Mesendoderm (in vitro differentiated cells): ENCODE measurements around the gene KTN1.

Source experiments
- DNase-seq: peaks from one replicate; pipeline ENCODE4 v3.0.0; 2013
- H2AK5ac ChIP-seq: 2 replicates; pipeline ENCODE4 v1.6.1; 2013; ENCODE audit warnings: low read length, inconsistent platforms
- H2BK120ac ChIP-seq: 2 replicates; pipeline ENCODE4 v1.6.1; 2013; ENCODE audit warnings: low read depth, mild to moderate bottlenecking, low read length, moderate library complexity, mixed read lengths
- H2BK15ac ChIP-seq: replicated peaks from 2 replicates; pipeline ENCODE4 v1.6.1; 2013; ENCODE audit warnings: low read depth, mild to moderate bottlenecking, moderate library complexity
- H2BK5ac ChIP-seq: 2 replicates; pipeline ENCODE4 v1.6.1; 2013; ENCODE audit warnings: low read length, inconsistent platforms
- H3K18ac ChIP-seq: 2 replicates; pipeline ENCODE4 v1.6.1; 2013; ENCODE audit warnings: mild to moderate bottlenecking, low read length, mixed read lengths
- H3K23ac ChIP-seq: one replicate; pipeline ENCODE4 v1.6.1; 2013; ENCODE audit warnings: low read length
- H3K27ac ChIP-seq: 2 replicates; pipeline ENCODE4 v1.5.1; 2013; ENCODE audit warnings: low read depth, mild to moderate bottlenecking, inconsistent platforms, low read length, moderate library complexity
- H3K27me3 ChIP-seq: 2 replicates; pipeline ENCODE4 v1.6.1; 2013; ENCODE audit warnings: low read length, control low read depth, mild to moderate bottlenecking, inconsistent platforms; ENCODE audit not compliant: insufficient read depth, poor library complexity
- H3K36me3 ChIP-seq: 2 replicates; pipeline ENCODE4 v1.6.1; 2013; ENCODE audit warnings: low read length, inconsistent platforms; ENCODE audit not compliant: control insufficient read depth, insufficient read depth
- H3K4ac ChIP-seq: one replicate; pipeline ENCODE4 v1.6.1; 2013; ENCODE audit warnings: low read depth, mild to moderate bottlenecking, low read length, moderate library complexity
- H3K4me1 ChIP-seq: 2 replicates; pipeline ENCODE4 v1.6.1; 2013; ENCODE audit warnings: low read depth, low read length, inconsistent platforms; ENCODE audit not compliant: control insufficient read depth
- H3K4me2 ChIP-seq: 2 replicates; pipeline ENCODE4 v1.6.1; 2013; ENCODE audit warnings: low read length
- H3K4me3 ChIP-seq: 2 replicates; pipeline ENCODE4 v1.5.1; 2013; ENCODE audit warnings: mild to moderate bottlenecking, low read length
- H3K56ac ChIP-seq: one replicate; pipeline ENCODE4 v1.6.1; 2013; ENCODE audit warnings: low read length
- H3K79me1 ChIP-seq: 2 replicates; pipeline ENCODE4 v1.6.1; 2013; ENCODE audit warnings: low read length, inconsistent platforms
- H3K79me2 ChIP-seq: 2 replicates; pipeline ENCODE4 v1.6.1; 2013; ENCODE audit warnings: mild to moderate bottlenecking, low read length; ENCODE audit not compliant: control insufficient read depth, insufficient read depth
- H3K9ac ChIP-seq: 2 replicates; pipeline ENCODE4 v1.6.1; 2013; ENCODE audit warnings: low read length, inconsistent platforms
- H4K5ac ChIP-seq: one replicate; pipeline ENCODE4 v1.6.1; 2013; ENCODE audit warnings: low read length
- H4K8ac ChIP-seq: one replicate; pipeline ENCODE4 v1.6.1; 2013; ENCODE audit warnings: low read depth, mild to moderate bottlenecking, control low read depth, low read length, moderate library complexity
- WGBS: extraction: QIAGEN DNeasy Blood & Tissue Kit; methylation state at CpG from one replicate; pipeline ENCODE4 v1.1.7; 2013; ENCODE audit warnings: low lambda C conversion rate, missing lambda C conversion rate; ENCODE audit not compliant: insufficient coverage; ENCODE audit errors: extremely low coverage; 5-methylcytosine and 5-hydroxymethylcytosine counted together

KTN1 gene

DNA sequence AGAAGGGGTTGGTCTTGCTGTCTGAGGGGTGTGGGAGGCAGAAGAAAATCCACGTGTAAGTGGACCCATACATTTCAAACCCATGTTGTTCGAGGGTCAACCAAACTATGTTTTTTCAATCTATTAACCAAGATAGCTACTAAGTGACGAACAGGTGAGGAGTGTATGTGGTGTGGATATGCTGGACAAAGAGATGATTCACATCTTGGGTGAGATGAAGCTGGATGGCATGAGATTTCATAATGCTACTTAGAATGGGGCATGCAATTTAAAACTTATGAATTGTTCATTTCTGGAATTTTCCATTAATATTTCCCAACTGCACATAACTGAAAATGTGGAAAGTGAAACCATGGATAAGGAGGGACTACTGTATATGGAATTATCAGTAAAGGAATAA, 17.9 kb upstream of the KTN1 start:
- Histone ChIP-seq H3K27ac (no peak overlapping the region), H2AK5ac (no peak overlapping the region), H2BK5ac (no peak overlapping the region), H3K79me1 (no peaks in the 10 kb centered on the region), H2BK120ac (no peak overlapping the region), H3K4me2 (no peak overlapping the region), H3K4me3 (no peak overlapping the region), H3K56ac (no peak overlapping the region), H3K4me1 (no peaks in the 10 kb centered on the region), H4K5ac (no peak overlapping the region), H3K4ac (no peak overlapping the region), H3K27me3 (no peaks in the 10 kb centered on the region), H3K36me3 (no peaks in the 10 kb centered on the region), H3K9ac (no peak overlapping the region), H3K79me2 (no peaks in the 10 kb centered on the region), H3K23ac (no peak overlapping the region), H3K18ac (no peak overlapping the region), H2BK15ac (no peak overlapping the region), H4K8ac (no peak overlapping the region)
- WGBS, result no CpG with 5 or more reads among the region's 3 CpGs
- DNase-seq, result no peak

DNA sequence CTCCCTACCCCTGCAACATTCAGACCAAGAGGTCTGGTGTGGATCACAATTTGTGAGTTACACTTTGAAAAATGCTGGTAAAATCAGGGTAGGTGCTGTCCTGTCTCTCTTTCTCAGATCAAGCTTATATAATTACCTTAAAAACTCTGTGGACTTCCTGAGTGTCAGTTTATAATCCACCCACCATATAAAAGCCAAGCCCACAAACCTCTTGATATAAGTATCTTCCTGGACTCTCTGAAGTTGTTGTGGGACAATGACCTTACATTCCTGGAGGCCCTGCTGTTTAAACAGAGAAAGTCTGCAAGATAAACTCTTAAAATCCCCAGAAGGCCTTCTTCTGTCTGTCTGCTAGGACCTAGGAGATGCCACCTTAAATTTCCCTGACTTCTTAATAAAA, 11.4 kb upstream of the KTN1 start:
- H3K27me3 ChIP-seq, result no peaks in the 10 kb centered on the region
- H3K4me1 ChIP-seq, result no peaks in the 10 kb centered on the region
- H3K4me2 ChIP-seq, result no peak overlapping the region

DNA sequence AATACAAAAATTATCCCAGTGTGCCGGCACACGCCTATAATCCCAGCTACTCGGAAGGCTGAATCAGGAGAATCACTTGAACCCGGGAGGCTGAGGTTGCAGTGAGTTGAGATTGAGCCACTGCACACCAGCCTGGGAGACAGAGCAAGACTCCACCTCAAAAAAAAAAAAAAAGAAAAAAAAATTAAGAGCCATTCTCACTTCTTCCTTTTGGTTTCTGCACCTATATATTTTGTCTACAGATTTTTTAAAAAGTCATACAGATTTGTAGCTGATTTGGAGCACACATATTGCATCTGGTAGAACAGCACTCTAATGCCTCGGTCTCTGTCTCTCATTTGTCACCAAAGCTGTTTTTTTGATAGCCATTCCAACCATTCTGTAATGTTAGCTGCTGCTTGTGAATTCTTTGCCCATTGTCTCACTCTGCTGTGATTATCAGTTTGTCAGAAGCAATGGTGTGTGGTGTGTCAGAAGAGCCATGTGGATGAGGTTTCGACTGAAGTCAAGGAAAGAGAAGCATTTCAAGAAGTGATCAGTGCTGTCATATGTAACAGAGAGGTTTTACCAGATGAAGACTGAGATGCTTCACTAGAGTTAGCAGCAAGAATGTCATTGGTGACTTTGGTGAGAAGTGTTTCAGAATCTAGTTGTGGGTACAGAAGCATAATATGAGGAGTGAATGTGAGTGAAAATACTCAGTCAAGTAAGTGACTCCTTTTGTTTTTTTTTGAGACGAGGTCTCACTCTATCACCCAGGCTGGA, 8.7 kb upstream of the KTN1 start:
- Histone ChIP-seq H4K8ac (no peak overlapping the region), H2BK120ac (no peak overlapping the region), H3K4me1 (no peaks in the 10 kb centered on the region), H3K79me1 (no peaks in the 10 kb centered on the region), H3K4me3 (no peak overlapping the region), H3K56ac (no peak overlapping the region), H2BK5ac (no peak overlapping the region), H2AK5ac (no peak overlapping the region), H2BK15ac (no peak overlapping the region), H3K18ac (no peak overlapping the region), H3K36me3 (no peaks in the 10 kb centered on the region), H3K9ac (no peak overlapping the region), H3K27ac (no peak overlapping the region), H3K4ac (no peak overlapping the region), H3K27me3 (no peaks in the 10 kb centered on the region), H4K5ac (no peak overlapping the region), H3K79me2 (no peaks in the 10 kb centered on the region), H3K4me2 (no peak overlapping the region), H3K23ac (no peak overlapping the region)
- no CpG with 5 or more reads among the region's 7 CpGs for WGBS
- peak; percentile 39 for DNase-seq

More for the DNA sequence above, 11.4 kb upstream of the KTN1 start:
- H2AK5ac ChIP-seq, result no peak overlapping the region
- no peak overlapping the region for H3K9ac ChIP-seq
- H3K27ac ChIP-seq, result no peak overlapping the region
- H4K5ac ChIP-seq, result no peak overlapping the region
- no peaks in the 10 kb centered on the region for H3K36me3 ChIP-seq
- no peak overlapping the region for H3K4ac ChIP-seq
- peak; percentile 29 for DNase-seq
- H3K79me2 ChIP-seq, result no peaks in the 10 kb centered on the region
- no peak overlapping the region for H2BK15ac ChIP-seq
- no peak overlapping the region for H3K56ac ChIP-seq
- H2BK120ac ChIP-seq, result no peak overlapping the region
- no peak overlapping the region for H3K18ac ChIP-seq
- H3K4me3 ChIP-seq, result no peak overlapping the region
- no peak overlapping the region for H4K8ac ChIP-seq
- H2BK5ac ChIP-seq, result no peak overlapping the region
- H3K79me1 ChIP-seq, result no peaks in the 10 kb centered on the region
- H3K23ac ChIP-seq, result no peak overlapping the region

DNA sequence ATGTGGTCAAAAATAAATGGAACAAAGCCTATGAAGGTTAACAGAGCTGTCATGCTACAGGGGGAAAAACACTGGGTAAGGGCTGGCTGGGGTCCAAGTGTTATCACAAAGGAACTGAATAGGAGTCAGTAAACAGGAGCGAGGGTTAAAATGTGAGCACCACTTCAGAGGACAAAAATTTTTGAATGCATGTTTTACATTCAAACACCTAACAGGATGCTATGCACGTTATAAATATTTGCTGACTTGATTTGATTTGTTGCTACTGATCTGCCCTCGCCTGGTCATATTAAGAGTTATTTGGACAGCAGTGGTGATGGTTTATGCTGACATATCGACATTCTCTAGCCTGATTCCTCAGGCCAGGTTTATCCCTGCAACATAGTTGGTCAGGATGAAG, 7.4 kb upstream of the KTN1 start:
- Histone ChIP-seq H3K23ac (no peak overlapping the region), H4K8ac (no peak overlapping the region), H2BK5ac (no peak overlapping the region), H3K79me2 (no peaks in the 10 kb centered on the region), H3K18ac (no peak overlapping the region), H3K27ac (no peak overlapping the region), H3K4me2 (no peak overlapping the region), H4K5ac (no peak overlapping the region), H3K56ac (no peak overlapping the region), H3K4ac (no peak overlapping the region), H2AK5ac (no peak overlapping the region), H3K4me1 (no peaks in the 10 kb centered on the region), H2BK15ac (no peak overlapping the region), H3K79me1 (no peaks in the 10 kb centered on the region), H2BK120ac (no peak overlapping the region), H3K27me3 (no peaks in the 10 kb centered on the region), H3K4me3 (no peak overlapping the region), H3K36me3 (no peaks in the 10 kb centered on the region), H3K9ac (no peak overlapping the region)
- no CpG with 5 or more reads among the region's 4 CpGs for WGBS
- DNase-seq, result no peak

DNA sequence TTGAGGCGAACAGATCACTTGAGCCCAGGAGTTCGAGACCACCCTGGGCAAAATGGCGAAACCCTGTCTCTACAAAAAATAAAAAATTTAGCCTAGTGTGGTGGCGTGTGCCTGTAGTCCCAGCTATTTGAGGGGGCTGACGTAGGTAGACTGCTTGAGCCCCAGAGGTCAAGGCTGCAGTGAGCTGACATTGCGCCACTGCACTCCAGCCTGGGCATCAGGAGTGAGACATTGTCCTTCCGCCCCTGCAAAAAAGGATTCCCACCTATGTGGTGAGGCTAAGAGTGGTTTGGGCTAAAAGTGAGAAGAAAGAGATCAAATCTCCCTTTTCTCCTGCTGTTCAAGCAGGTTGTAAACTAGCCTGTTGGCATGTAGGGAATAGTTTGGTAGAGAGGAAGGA, 5.0 kb upstream of the KTN1 start:
- Histone ChIP-seq H3K4ac (no peak overlapping the region), H3K23ac (no peak overlapping the region), H3K4me3 (no peak overlapping the region), H3K9ac (no peak overlapping the region), H3K56ac (no peak overlapping the region), H3K36me3 (no peaks in the 10 kb centered on the region), H4K8ac (no peak overlapping the region), H4K5ac (no peak overlapping the region), H3K27me3 (no peaks in the 10 kb centered on the region), H2AK5ac (no peak overlapping the region), H3K4me2 (no peak overlapping the region), H3K18ac (no peak overlapping the region), H2BK5ac (no peak overlapping the region), H2BK15ac (no peak overlapping the region), H2BK120ac (no peak overlapping the region), H3K79me2 (no peaks in the 10 kb centered on the region), H3K4me1 (peaks cover 2% of the 10 kb centered on the region), H3K79me1 (no peaks in the 10 kb centered on the region), H3K27ac (no peak overlapping the region)
- no CpG with 5 or more reads among the region's 7 CpGs for WGBS
- no peak for DNase-seq

DNA sequence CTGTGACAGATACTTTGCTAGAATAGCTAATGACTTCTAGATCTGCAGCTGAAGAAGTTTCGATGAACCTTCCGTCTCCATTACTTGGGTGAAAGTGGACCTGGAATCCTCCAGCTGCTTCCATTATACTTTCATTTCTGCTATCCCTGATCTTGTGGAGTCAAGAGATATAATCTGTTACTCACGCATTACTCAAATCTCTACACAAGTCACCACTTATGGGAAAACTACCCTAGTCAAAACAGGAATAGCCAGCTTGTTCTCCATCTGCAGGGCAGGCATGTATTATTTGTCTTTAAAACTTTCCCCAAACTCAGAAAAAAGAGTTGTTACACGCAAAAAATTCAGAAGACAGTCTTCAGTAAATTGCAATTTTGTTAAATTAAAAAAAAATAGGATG, 2.8 kb upstream of the KTN1 start:
- Histone ChIP-seq H3K4ac (no peak overlapping the region), H2BK120ac (no peak overlapping the region), H3K4me3 (no peak overlapping the region), H3K27me3 (no peaks in the 10 kb centered on the region), H3K9ac (no peak overlapping the region), H2AK5ac (no peak overlapping the region), H3K79me1 (no peaks in the 10 kb centered on the region), H3K4me2 (no peak overlapping the region), H4K5ac (no peak overlapping the region), H3K36me3 (no peaks in the 10 kb centered on the region), H3K23ac (no peak overlapping the region), H3K18ac (no peak overlapping the region), H3K27ac (no peak overlapping the region), H4K8ac (no peak overlapping the region), H3K56ac (no peak overlapping the region), H3K4me1 (peaks cover 2% of the 10 kb centered on the region), H2BK5ac (no peak overlapping the region), H3K79me2 (peaks cover 14% of the 10 kb centered on the region), H2BK15ac (no peak overlapping the region)
- WGBS, result no CpG with 5 or more reads among the region's 4 CpGs
- DNase-seq, result no peak
